Caco-2 (cell line): ENCODE data around the gene ACTL7B. TPM values are rescaled to one million over a fixed set of nuclear protein-coding genes. Genes with fewer than 3 reads are reported as not detected.

ENCODE experiments used
- BruUV-seq: library from RNA; stranded (reverse); fragments of 400-500 nt; replicated peaks from 2 replicates; lab custom pipeline; 2021; lab: Mats Ljungman, UMichigan
- CTCF ChIA-PET: fragments of 300-600 bp; sonication (Branson Sonifier 250); formaldehyde crosslinking; loops from one replicate; lab custom pipeline; 2022; ENCODE audit warnings: antibody characterized with exemption; lab: Charles Lee
- POLR2A ChIA-PET: fragments of 300-600 bp; sonication (Branson Sonifier 250); formaldehyde crosslinking; loops from one replicate; lab custom pipeline; 2022; ENCODE audit warnings: antibody characterized with exemption; lab: Charles Lee
- DNase-seq, 2 experiments: peaks; one replicate each; pipeline versions ENCODE4 v3.0.0 to v3.0.0-alpha.2; 2020 to 2022
- H3K27me3 ChIP-seq: replicated peaks from 2 replicates; pipeline ENCODE4 v1.6.0; 2011; ENCODE audit warnings: low read length; ENCODE audit not compliant: control insufficient read depth, insufficient read depth
- H3K36me3 ChIP-seq: 2 replicates; pipeline ENCODE4 v1.5.1; 2011; ENCODE audit warnings: low read length; ENCODE audit not compliant: control insufficient read depth, insufficient read depth
- H3K4me1 ChIP-seq: fragments of 250-450 bp; sonication (Bioruptor Pico); 2 replicates; pipeline ENCODE4 v1.5.1; 2020; ENCODE audit warnings: mild to moderate bottlenecking
- H3K4me3 ChIP-seq: 2 replicates; pipeline ENCODE4 v1.5.1; 2011; ENCODE audit warnings: low read depth, mild to moderate bottlenecking, control low read depth, low read length
- H3K9me3 ChIP-seq: fragments of 250-450 bp; sonication (Bioruptor Pico); 2 replicates; pipeline ENCODE4 v1.5.1; 2020; ENCODE audit warnings: mild to moderate bottlenecking, moderate library complexity
- H3K27ac Mint-ChIP-seq: one replicate; pipeline ENCODE4 v1.8.0; 2022; ENCODE audit warnings: mixed read lengths; ENCODE audit not compliant: unreplicated experiment
- H3K27me3 Mint-ChIP-seq: one replicate; pipeline ENCODE4 v1.8.0; 2022; ENCODE audit warnings: mixed read lengths; ENCODE audit not compliant: insufficient read depth, unreplicated experiment
- H3K36me3 Mint-ChIP-seq: one replicate; pipeline ENCODE4 v1.8.0; 2022; ENCODE audit warnings: mild to moderate bottlenecking, mixed read lengths; ENCODE audit not compliant: insufficient read depth, unreplicated experiment
- H3K4me1 Mint-ChIP-seq: one replicate; pipeline ENCODE4 v1.8.0; 2022; ENCODE audit warnings: low read depth, mixed read lengths; ENCODE audit not compliant: unreplicated experiment
- H3K4me3 Mint-ChIP-seq: one replicate; pipeline ENCODE4 v1.8.0; 2022; ENCODE audit warnings: mild to moderate bottlenecking, moderate library complexity, mixed read lengths; ENCODE audit not compliant: unreplicated experiment
- H3K9me3 Mint-ChIP-seq: one replicate; pipeline ENCODE4 v1.8.0; 2022; ENCODE audit warnings: mixed read lengths; ENCODE audit not compliant: unreplicated experiment
- CTCF ChIP-seq, 2 experiments: fragments of 200-600 bp in 1 of 2; IDR thresholded peaks; 1 replicate in 1 of 2; 2 replicates in 1 of 2; pipeline versions ENCODE4 v1.5.1 to v1.8.0; 2011 to 2022; ENCODE audit warnings: antibody characterized with exemption in 1 of 2, control low read depth in 1 of 2, inconsistent platforms in 1 of 2, low read depth in 1 of 2, low read length in 1 of 2, mild to moderate bottlenecking in 1 of 2, moderate library complexity in 1 of 2; ENCODE audit not compliant: insufficient read depth in 1 of 2, severe bottlenecking in 1 of 2, unreplicated experiment in 1 of 2
- intact Hi-C: fragments of 100-400 bp; cut with micrococcal nuclease; formaldehyde crosslinking; loops from one replicate; pipeline ENCODE4 v1.10.0; 2022; ENCODE audit not compliant: unreplicated experiment
- total RNA-seq: library from RNA; stranded (reverse); gene quantifications from 2 replicates; pipeline ENCODE4 v1.2.3, GENCODE V29; 2022

The ACTL7B gene
- total RNA-seq, 1 experiment from 2014 or later, result not detected

DNA sequence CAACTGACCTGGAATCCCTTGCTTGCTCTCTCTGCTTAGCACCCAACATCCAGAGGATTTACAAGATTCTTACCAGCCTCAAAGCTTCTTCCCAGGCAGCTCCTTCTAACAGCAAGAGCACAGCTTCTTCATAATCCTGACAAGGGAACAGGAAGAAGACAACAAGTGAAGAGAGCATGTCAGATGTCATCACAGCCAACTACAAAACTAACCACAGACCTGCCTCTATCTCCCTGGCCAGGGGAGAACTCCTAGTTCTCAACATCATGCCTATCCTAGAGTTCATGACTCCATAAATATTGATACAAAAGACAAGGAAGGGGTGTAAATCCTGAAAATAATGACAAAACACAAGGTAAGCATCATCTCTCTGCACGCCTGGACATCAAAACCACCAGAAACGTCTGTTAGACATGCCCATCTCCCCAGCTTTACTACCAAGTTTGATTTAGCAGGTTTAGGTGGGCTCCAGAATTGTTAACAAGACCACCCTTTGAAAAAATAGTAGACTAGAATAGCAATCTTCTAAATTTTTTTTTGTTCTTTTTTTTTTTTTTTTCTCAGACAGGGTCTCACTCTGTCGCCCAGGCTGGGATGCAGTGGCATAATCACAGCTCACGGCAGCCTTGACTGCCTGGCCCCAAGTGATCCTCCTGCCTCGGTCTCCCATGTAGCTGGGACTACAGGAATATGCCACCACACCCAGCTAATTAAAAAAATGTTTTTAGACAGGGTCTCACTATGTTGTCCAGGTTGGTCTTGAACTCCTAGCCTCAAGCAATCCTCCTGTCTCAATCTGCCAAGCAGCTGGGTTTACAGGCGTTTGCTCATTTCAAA lies 26.5 kb upstream of the ACTL7B start:
- H3K9me3 ChIP-seq, result no peaks in the 10 kb centered on the region
- DNase-seq, result no peak
- CTCF ChIA-PET, result interaction anchor here (0.7 kb wide), 1 partner anchor 1745 kb away, joined by 3 read pairs; no protein-coding TSS in a partner anchor
- Mint-ChIP-seq H3K4me3 (no peak overlapping the region), H3K4me1 (no peaks in the 10 kb centered on the region), H3K27me3 (no peaks in the 10 kb centered on the region), H3K27ac (no peak overlapping the region), H3K36me3 (peaks cover 48% of the 10 kb centered on the region), H3K9me3 (no peaks in the 10 kb centered on the region)
- H3K4me3 ChIP-seq, result no peak overlapping the region
- no peaks in the 10 kb centered on the region for H3K36me3 ChIP-seq
- no peak for TF ChIP-seq CTCF (IDR thresholded peaks at IDR 0.05; ENCODE audit: insufficient read depth in 1 of 2, low read depth in 1 of 2, low read length in 1 of 2, severe bottlenecking in 1 of 2, unreplicated experiment in 1 of 2)
- BruUV-seq, result no TSS peak
- no peaks in the 10 kb centered on the region for H3K4me1 ChIP-seq
- H3K27me3 ChIP-seq, result no peaks in the 10 kb centered on the region
- POLR2A ChIA-PET, result no interaction called here
- intact Hi-C loops, result no loop called here

- ChIA-PET POLR2A (no interaction called here), CTCF (no interaction called here)
- no peak for DNase-seq
- TF ChIP-seq CTCF (IDR thresholded peaks at IDR 0.05; ENCODE audit: insufficient read depth in 1 of 2, low read depth in 1 of 2, low read length in 1 of 2, severe bottlenecking in 1 of 2, unreplicated experiment in 1 of 2), result no peak
- H3K9me3 Mint-ChIP-seq, result no peaks in the 10 kb centered on the region
- Histone ChIP-seq H3K4me1 (no peaks in the 10 kb centered on the region), H3K4me3 (no peak overlapping the region), H3K9me3 (no peaks in the 10 kb centered on the region), H3K36me3 (peaks cover 2% of the 10 kb centered on the region; the same call in 1 of the 2 replicates), H3K27me3 (no peaks in the 10 kb centered on the region)
- H3K27ac Mint-ChIP-seq, result no peak overlapping the region
- H3K4me1 Mint-ChIP-seq, result no peaks in the 10 kb centered on the region
- peaks cover 41% of the 10 kb centered on the region for H3K36me3 Mint-ChIP-seq
- no TSS peak for BruUV-seq
- intact Hi-C loops, result no loop called here
- no peak overlapping the region for H3K4me3 Mint-ChIP-seq
- H3K27me3 Mint-ChIP-seq, result no peaks in the 10 kb centered on the region
Observed at GRCh38 chr9:108880738-108881316, 25.0 kb upstream of the ACTL7B start.

DNA sequence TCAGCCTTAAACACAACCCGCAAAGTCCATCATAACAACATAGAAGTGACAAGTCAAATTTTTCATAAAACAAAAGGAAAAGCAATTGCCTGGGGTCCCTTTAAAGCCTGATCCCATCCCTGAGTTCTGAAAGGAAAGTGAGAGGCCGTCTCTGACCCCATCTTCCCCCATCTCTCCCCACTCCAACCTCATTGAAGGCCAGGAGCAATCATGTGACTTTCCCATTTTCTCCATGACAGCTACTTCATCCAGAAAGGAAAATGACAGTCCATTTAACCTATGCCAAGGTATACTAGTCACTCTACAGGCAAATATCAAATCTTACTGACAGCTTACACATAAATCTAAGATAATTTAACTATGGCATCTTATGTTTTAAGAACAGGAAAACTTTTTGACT lies 21.7 kb upstream of the ACTL7B start:
- CTCF ChIA-PET, result no interaction called here
- POLR2A ChIA-PET, result no interaction called here
- BruUV-seq, result no TSS peak
- Histone ChIP-seq H3K4me1 (no peaks in the 10 kb centered on the region), H3K36me3 (peaks cover 4% of the 10 kb centered on the region; the same call in 1 of the 2 replicates), H3K4me3 (no peak overlapping the region), H3K27me3 (no peaks in the 10 kb centered on the region), H3K9me3 (no peaks in the 10 kb centered on the region)
- no peaks in the 10 kb centered on the region for H3K27me3 Mint-ChIP-seq
- H3K27ac Mint-ChIP-seq, result no peak overlapping the region
- intact Hi-C loops, result no loop called here
- no peaks in the 10 kb centered on the region for H3K9me3 Mint-ChIP-seq
- no peak for DNase-seq
- no peak for TF ChIP-seq CTCF (IDR thresholded peaks at IDR 0.05; ENCODE audit: insufficient read depth in 1 of 2, low read depth in 1 of 2, low read length in 1 of 2, severe bottlenecking in 1 of 2, unreplicated experiment in 1 of 2)
- no peak overlapping the region for H3K4me3 Mint-ChIP-seq
- H3K4me1 Mint-ChIP-seq, result no peaks in the 10 kb centered on the region
- H3K36me3 Mint-ChIP-seq, result peaks cover 42% of the 10 kb centered on the region
